ENCODE results near the gene NID1.
"Not testable (repeated sequence)": the region's sequence is repeated elsewhere in the genome, so short reads cannot be mapped to it uniquely, and the experiment has no call there.

Gene NID1

DNA sequence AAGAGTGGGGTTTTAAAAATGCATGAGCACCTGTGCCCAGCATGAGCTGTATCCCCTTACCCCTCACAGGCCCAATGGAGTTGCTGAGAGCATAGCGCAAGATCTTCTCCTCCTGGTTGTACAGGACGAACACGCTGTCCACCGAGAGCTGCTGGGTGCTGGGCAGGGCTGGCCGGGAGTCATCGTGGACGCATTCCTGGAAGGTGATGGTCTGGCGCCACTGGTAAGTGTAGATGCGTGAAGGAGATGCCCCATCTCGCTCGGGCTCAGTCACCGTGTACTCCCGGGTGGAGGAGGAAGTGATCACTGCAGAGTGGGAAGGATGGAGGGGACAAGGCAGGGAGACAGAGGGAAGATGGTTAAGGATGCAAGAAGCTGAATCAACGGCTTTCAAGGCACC lies 39.1 kb downstream of the NID1 start:
- DNase-seq (ENCODE audit: low read depth, low spot score), result no peak

DNA sequence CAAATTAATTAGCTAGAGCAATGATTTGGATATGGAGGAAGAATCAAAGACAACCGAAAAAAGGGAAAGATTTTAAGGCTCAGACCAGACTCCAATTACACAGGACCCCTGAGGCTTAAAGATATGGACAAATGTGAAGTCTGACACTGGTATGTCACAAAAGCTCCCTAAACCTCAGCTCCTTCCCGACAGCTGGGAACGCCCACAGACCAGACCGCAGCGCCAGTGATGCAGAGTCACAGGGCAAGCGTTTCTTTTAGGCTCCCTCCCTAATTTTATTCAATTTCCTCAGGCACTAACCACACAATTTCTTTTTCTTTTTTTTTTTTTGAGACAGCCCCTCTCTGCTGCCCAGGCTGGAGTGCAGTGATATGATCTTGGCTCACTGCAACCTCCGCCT lies 40.2 kb downstream of the NID1 start:
- no peak for DNase-seq (ENCODE audit: low read depth, low spot score)

DNA sequence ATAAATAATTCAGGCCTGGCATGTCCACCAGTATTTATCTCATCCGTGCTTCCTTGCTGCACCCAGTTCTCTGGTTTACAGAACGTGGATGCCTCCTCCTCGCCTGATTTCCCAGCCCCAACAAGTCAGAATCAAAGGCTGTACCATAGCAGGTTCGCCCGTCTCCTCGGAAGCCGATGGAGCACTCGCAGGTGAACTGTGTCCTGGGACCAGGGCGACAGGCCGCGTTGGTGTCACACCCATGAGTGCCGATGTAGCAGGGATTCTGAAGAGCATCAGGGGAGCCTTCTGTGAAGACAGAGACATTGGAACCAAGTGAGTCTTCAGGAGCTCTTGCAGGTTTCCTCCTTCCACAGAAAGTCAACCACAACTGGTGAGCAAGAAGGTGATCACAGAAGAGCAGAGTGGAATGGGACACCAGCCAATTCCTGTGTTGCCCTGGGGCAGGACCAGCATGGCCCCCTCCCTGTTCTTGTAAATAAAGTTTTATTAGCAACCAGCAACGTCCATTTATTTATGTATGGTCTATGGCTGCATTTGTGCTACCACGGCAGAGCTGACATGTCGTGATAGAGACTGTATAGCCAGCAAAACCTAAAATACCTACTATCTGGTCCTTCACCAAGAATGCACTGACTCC lies 40.8 kb downstream of the NID1 start:
- DNase-seq (ENCODE audit: low read depth, low spot score), result no peak

DNA sequence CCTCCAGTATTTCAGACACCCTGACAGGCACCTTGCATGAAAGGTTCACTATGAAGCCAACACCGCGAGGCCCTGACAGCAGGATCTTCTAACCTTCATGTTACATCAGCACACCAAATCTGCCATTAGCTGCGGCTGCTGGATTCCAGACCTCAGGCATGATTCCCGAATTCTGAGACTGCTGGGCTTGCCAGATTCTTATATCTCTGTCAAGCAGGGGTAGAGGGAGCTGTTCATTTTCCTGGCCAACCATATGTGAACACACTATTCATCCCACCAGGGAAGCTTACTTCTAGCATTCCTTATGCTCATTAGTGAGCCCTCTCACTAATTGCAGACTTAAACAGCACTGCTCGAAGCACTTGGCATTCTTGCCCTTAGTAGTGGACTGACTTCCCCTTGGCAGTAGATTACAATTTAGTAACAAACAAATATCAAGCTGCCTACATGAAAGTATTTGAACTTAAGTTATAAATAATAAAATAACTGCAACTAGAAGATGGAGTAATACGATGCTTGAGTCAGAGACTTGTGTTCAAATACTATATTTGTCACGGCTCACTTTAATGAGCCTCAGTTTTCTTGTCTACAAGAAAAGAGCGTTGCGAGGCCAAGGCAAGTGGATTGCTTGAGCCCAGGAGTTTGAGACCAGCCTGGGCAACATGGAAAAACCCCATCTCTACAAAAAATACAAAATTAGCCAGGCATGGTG lies 43.3 kb downstream of the NID1 start:
- DNase-seq (ENCODE audit: low read depth, low spot score), result no peak

DNA sequence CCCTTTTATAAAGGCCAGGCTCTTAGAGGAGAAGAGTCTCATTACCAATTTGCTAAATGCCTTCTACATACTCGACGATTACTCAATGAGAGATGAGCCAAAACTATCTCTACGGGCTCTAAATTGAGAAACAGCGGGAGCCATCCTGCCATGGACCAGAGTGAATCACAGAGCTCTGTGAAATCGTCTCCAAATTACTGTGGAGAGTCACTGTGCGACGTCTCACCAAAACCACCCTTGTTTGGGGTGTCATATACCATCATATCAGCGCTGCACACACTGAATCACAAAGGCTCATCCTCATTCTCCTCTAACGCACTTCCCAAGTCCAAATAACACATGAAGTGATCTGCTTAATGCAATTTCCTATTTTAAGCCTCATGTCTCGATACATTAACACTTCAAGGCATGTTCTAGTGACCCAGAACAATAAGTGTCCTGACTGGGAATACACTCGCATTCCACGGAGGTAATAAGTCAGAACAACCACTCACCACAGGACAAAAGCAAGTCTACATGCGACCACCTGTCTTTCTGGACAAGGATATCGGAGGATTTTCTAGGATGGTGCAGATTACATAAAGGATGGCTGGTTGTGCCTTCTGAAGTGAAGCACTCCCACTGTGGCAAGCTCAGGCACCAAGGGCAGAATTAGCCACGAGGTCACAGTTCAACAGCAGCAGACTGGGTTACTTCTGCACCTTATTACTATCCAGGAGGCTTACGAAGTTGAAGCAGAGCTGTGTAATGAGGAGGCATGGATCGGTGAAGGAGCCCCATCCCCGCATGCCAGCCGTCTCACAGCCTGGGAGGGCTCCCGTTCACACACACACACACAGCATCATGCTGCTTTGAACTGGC lies 44.3 kb downstream of the NID1 start:
- no peak for DNase-seq (ENCODE audit: low read depth, low spot score)

GRCh38 chr1:236018885-236019453 lies 45.9 kb downstream of the NID1 start:
- DNase-seq (ENCODE audit: low read depth, low spot score), result no peak

DNA sequence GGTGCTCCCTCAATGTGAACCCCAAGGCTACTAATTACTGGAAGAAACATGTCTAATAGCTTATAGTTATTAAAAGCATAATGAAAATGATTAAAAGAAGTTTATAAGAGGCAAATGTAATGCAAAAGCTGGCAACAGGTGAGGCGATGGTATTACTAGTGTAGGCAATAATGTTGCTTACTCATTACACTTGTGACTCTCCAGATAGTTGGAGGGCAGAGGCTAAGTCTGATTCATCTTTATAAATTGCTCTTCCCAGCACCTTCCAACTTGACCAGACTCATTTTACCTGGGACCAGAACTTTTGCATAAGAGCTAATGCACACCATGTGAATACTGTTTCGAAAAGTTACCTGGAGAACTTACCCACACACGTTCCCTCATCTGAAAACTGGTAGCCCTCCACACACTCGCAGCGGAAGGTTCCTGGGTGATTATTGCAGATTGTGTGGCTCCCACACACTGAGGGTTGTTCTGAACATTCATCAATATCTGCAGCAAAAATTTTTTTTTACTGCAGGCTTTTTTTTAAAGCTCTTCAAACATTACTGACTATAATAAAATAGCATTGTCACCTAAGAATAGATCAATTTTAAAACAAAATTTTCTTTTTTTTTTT lies 48.0 kb downstream of the NID1 start:
- DNase-seq (ENCODE audit: low read depth, low spot score), result no peak

DNA sequence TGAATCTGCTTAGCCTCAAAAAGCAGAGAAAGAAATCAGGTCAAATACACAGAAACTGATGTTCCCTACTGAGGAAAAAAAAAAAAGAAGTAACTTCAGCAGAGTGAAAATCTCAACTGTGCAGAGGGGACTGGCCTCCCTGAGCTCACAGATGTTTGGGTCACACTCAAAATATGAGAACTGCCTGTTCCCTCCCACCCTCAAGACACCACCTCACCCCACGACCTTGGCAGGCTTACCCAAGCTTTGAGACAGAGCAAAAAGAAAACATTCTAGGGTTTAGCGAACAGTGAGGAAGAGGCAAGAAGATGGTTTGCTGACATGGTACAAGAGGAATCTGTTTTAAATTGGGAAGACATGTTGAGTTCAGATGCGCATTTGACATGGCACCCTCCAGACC lies 48.8 kb downstream of the NID1 start:
- no peak for DNase-seq (ENCODE audit: low read depth, low spot score)

DNA sequence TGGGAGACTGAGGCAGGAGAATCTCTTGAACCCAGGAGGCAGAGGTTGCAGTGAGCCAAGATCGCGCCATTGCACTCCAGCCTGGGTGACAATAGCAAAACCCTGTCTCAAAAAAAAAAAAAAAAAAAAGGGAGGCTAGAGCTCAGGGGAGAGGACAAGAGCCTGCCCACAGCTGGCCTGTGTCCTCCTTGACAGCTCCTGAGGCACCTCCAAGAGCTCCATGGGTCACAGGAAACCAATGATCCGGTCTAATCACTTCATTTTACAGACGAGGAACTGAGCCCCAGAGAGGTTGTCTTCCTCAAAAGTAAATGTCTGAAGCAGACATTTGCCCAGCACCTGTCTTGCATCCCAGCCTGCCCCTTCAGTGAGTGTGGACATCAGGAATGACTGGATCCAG lies 49.4 kb downstream of the NID1 start:
- DNase-seq (ENCODE audit: low read depth, low spot score), result no peak

DNA sequence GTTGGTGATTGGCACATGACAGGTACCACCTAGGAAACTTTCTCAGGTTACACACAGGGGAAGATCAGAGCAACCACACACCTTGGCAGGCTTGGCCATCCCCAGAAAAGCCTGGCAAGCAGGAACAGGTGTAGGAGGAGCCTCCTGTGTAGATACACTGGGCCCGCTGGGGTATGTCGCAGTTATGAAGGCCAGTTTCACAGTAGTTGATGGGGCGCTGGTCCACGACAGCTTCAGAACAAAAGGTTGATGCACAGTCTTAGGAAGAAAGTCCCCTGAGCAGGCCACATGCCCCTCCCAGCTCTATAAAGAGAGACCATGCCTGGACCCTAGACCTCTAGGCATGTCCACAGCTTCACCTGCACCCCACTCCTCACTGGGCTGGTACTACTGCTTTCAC lies 51.6 kb downstream of the NID1 start:
- no peak for DNase-seq (ENCODE audit: low read depth, low spot score)

DNA sequence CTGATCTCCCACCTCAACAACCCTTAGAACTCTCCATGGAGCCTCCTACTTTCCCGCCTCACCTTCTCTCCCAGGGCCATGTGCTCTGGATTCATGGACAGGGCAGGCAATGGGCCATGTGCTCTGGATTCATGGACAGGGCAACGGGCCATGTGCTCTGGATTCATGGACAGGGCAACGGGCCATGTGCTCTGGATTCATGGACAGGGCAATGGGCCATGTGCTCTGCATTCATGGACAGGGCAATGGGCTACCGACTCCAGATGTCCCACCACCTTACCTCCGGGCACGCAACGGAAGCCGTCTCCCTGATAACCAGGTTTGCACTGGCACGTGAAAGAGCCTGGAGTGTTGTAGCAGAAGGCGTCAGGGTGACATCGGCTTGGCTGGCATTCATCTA lies 53.2 kb downstream of the NID1 start:
- DNase-seq (ENCODE audit: low read depth, low spot score), result no peak

GRCh38 chr1:236010443-236010842 lies 54.4 kb downstream of the NID1 start:
- no peak for DNase-seq (ENCODE audit: low read depth, low spot score)

- DNase-seq (ENCODE audit: low read depth, low spot score), result no peak
Measured at GRCh38 chr1:236009857-236010256, 55.0 kb downstream of the NID1 start.

DNA sequence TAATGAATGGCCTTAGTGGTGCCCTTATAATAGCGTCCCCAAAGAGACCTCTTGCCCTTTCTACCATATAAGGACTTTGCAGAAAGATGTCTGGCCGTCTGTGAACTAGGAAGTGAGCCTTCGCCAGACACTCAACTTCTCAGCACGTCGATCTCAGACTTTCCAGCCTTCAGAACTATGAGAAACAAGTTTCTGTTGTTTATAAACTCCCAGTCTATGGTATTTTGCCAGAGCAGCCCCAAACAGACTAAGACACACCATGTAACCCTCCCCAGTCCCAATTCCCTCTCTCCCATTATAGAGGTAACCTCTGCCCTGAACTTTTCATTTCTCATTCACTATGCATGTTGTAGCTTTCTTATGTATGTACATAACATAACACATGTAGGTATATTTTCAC lies 55.7 kb downstream of the NID1 start:
- DNase-seq (ENCODE audit: low read depth, low spot score), result no peak

GRCh38 chr1:236007781-236008180 lies 57.1 kb downstream of the NID1 start:
- no peak for DNase-seq (ENCODE audit: low read depth, low spot score)

DNA sequence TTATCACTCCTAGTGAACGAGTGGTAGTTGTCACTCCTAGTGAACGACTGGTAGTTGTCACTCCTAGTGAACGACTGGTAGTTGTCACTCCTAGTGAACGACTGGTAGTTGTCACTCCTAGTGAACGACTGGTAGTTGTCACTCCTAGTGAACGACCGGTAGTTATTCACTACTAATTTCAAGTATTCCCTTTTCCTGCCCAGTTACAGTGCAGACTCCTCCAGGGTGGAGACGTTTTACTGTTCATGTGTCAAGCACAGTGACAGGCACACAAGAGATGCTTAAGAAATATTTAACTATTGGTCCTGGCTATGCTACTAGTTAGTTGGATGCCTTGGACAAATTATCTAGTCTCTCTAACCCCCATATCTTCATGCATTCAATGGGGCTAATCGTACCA lies 61.8 kb downstream of the NID1 start:
- DNase-seq (ENCODE audit: low read depth, low spot score), result not testable (repeated sequence)

- no peak for DNase-seq (ENCODE audit: low read depth, low spot score)
Measured at GRCh38 chr1:236002572-236002971, 62.3 kb downstream of the NID1 start.

- DNase-seq (ENCODE audit: low read depth, low spot score), result no peak
Measured at GRCh38 chr1:236002025-236002390, 62.9 kb downstream of the NID1 start.

DNA sequence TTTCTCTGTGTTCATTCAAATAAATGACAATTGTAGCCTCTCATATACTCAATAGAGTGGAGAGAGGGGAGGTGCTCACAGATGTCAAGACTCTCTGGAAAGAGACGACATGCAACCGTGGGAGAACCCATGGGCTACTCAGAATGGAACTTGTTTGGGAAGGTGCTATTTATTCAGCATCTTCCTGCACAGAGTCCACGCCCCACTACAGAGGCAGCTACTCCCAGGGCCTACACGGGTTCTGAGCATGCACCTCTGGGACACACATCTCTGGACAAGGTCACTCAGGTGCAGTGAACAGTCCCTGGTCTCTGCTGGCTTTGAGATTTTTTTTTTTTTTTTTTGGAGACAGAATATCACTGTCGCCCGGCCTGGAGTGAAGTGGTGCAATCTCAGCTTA lies 64.1 kb downstream of the NID1 start:
- DNase-seq (ENCODE audit: low read depth, low spot score), result no peak

DNA sequence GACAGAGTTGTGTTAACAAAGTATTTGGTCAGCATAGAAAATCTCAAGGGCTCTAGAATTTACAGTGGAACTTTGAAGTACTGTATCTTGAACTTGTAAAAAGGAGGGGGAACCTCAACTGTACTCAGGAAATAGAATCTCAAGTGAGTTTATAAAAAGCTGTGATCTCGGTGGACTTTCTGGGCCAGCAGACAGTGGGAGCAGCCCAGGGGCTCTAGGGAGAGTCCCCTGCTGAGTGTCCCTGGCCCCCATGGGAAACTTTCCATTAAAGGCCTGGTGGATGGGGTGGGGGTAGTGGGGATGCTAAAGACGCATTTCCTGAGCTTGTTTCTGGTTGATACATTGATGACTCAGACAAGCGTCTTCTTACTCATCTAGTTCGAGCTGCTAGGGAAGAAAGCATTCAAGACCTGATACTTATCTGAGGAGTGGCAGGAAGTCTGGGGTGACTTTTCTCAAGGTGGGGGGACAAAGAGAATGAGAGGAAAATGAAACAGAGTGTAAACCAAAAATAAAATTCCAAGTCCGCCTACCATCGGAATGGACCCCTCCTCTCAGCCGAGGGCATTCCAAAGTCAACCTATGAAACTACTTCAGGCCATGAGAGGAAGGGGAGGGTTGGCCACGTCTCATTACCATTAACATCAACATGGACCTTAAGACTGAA lies 65.5 kb downstream of the NID1 start:
- DNase-seq (ENCODE audit: low read depth, low spot score), result peak; percentile 39

DNA sequence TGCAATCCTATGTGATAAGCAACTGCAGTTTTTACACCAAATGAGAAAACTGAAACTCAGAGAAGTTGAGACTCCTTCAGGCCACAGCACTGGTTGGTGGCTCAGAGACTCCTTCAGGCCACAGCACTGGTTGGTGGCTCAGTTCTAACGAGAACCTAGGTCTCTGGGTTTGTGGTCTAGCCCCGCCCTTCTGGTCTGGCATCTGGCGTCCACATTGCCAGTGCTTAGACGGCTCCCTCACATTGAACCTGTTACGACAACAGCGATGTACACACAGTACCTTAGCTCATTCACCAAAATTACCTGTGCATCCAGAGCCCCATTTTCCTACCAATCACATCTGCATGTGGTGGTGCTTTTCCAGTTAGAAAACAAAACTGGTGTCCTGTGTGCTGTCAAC lies 66.1 kb downstream of the NID1 start:
- DNase-seq (ENCODE audit: low read depth, low spot score), result no peak

All from activated CD4-positive, CD25-positive, alpha-beta regulatory T cell treated with anti-CD3 and anti-CD28 coated beads, Interleukin-2, amount 50 U/mL, for 16 hours (primary cell).